Endodermal cell (in vitro differentiated cells): ENCODE data around the gene AHSP. TPM values are rescaled to one million over a fixed set of nuclear protein-coding genes. Genes with fewer than 3 reads are reported as not detected.

Experiments used
- DNase-seq: peaks from one replicate; pipeline ENCODE4 v3.0.0-alpha.2; 2017
- H3K27ac ChIP-seq: 2 replicates; pipeline ENCODE4 v1.5.1; 2013; ENCODE audit warnings: mild to moderate bottlenecking, low read depth, low read length, moderate library complexity
- H3K27me3 ChIP-seq: 2 replicates; pipeline ENCODE4 v1.6.1; 2013; ENCODE audit warnings: mild to moderate bottlenecking, low read length, moderate library complexity; ENCODE audit not compliant: insufficient read depth, control insufficient read depth, poor library complexity, severe bottlenecking
- H3K36me3 ChIP-seq: 2 replicates; pipeline ENCODE4 v1.7.0; 2013; ENCODE audit warnings: mild to moderate bottlenecking, low read length, moderate library complexity; ENCODE audit not compliant: control insufficient read depth, insufficient read depth
- H3K4me1 ChIP-seq: one replicate; pipeline ENCODE4 v1.7.0; 2013; ENCODE audit warnings: low read length; ENCODE audit not compliant: control insufficient read depth, insufficient read depth
- H3K4me3 ChIP-seq: 2 replicates; pipeline ENCODE4 v1.5.1; 2013; ENCODE audit warnings: mild to moderate bottlenecking, low read length, moderate library complexity
- H3K9ac ChIP-seq: 2 replicates; pipeline ENCODE4 v1.6.1; 2013; ENCODE audit warnings: mild to moderate bottlenecking, low read length, moderate library complexity; ENCODE audit not compliant: poor library complexity, severe bottlenecking; ENCODE audit errors: extremely low read depth
- H3K9me3 ChIP-seq: 2 replicates; pipeline ENCODE4 v1.6.1; 2013; ENCODE audit warnings: mild to moderate bottlenecking, low read length, moderate library complexity; ENCODE audit not compliant: control insufficient read depth
- H3K27ac Mint-ChIP-seq: 2 replicates; pipeline ENCODE4 v1.8.0; 2020; ENCODE audit warnings: mixed read lengths
- H3K27me3 Mint-ChIP-seq: 2 replicates; pipeline ENCODE4 v1.8.0; 2021; ENCODE audit warnings: mild to moderate bottlenecking, mixed read lengths; ENCODE audit not compliant: insufficient read depth
- H3K36me3 Mint-ChIP-seq: 2 replicates; pipeline ENCODE4 v1.8.0; 2020; ENCODE audit warnings: low read depth, mixed read lengths
- H3K4me1 Mint-ChIP-seq: 2 replicates; pipeline ENCODE4 v1.8.0; 2020; ENCODE audit warnings: mixed read lengths
- H3K4me3 Mint-ChIP-seq: 2 replicates; pipeline ENCODE4 v1.8.0; 2020; ENCODE audit warnings: mild to moderate bottlenecking, moderate library complexity, mixed read lengths
- H3K9me3 Mint-ChIP-seq: 2 replicates; pipeline ENCODE4 v1.8.0; 2020; ENCODE audit warnings: mild to moderate bottlenecking, mixed read lengths
- CTCF ChIP-seq: fragments of 200-600 bp; sonication (generic); conservative IDR thresholded peaks from 2 replicates; pipeline ENCODE4 v1.5.0; 2021; ENCODE audit warnings: antibody characterized with exemption, mild to moderate bottlenecking
- WGBS, 2 experiments: methylation state at CpG; one replicate each; pipeline versions ENCODE4 v1.1.5 to v1.1.7; 2013; ENCODE audit warnings: missing lambda C conversion rate in 2 of 2, mixed read lengths in 1 of 2; ENCODE audit not compliant: insufficient coverage in 1 of 2, insufficient read length in 1 of 2; 5-methylcytosine and 5-hydroxymethylcytosine counted together
- total RNA-seq, 2 donors: library from RNA; stranded (reverse); fragmentation: NEBNext Ultra II Directional in 1 of 2; extraction: Animal tissue kit (Norgen Biotek cat#: 25700) in 1 of 2; gene quantifications; 2 replicates in 1 of 2; 3 replicates in 1 of 2; pipeline ENCODE4 v1.2.1, GENCODE V29; 2021

Gene AHSP
- total RNA-seq, 2 donors from 2014 or later: not detected

DNA sequence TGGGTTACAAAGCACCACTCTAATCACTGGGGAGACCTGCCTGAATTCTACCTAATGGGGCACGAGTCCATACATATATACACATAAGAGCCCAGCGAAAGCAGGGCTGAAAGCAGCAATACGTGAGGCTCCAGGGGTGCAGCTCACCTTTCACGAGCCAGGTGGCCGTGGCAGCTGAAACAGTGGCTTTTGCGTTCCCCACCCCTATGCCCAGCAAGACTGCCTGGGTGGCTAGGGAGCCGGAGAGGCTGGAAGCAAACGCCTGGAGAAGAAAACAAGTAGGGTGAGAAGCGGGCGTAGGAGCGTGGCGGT lies 20.1 kb upstream of the AHSP start:
- Histone ChIP-seq H3K27me3 (no peaks in the 10 kb centered on the region), H3K9me3 (no peaks in the 10 kb centered on the region), H3K36me3 (peaks cover 3% of the 10 kb centered on the region), H3K4me1 (no peaks in the 10 kb centered on the region), H3K9ac (peak overlapping the region; percentile 99), H3K27ac (peak overlapping the region; percentile 90), H3K4me3 (peak overlapping the region; percentile 97)
- peaks cover 13% of the 10 kb centered on the region for H3K27me3 Mint-ChIP-seq
- H3K4me3 Mint-ChIP-seq: peak overlapping the region; percentile 86
- peaks cover 17% of the 10 kb centered on the region for H3K4me1 Mint-ChIP-seq
- H3K36me3 Mint-ChIP-seq: no peaks in the 10 kb centered on the region
- no peak for TF ChIP-seq CTCF
- 4 to 5% methylated on average over 4 to 12 of the region's 12 CpGs for WGBS, 2 experiments
- H3K27ac Mint-ChIP-seq: peak overlapping the region; percentile 92
- H3K9me3 Mint-ChIP-seq: no peaks in the 10 kb centered on the region
- DNase-seq: no peak

- H3K36me3 Mint-ChIP-seq: no peaks in the 10 kb centered on the region
- TF ChIP-seq CTCF: no peak
- no peaks in the 10 kb centered on the region for H3K9me3 Mint-ChIP-seq
- H3K4me1 ChIP-seq: no peaks in the 10 kb centered on the region
- peak within 1 kb of the TSS; percentile 97 for H3K4me3 ChIP-seq
- peak within 1 kb of the TSS; percentile 99 for H3K9ac ChIP-seq
- H3K36me3 ChIP-seq: peaks cover 3% of the 10 kb centered on the region
- DNase-seq: peak; percentile 97
- peaks cover 19% of the 10 kb centered on the region for H3K27me3 Mint-ChIP-seq
- 0% methylated on average over 31 to 65 of the region's 65 CpGs for WGBS, 2 experiments
- H3K27ac Mint-ChIP-seq: peak within 1 kb of the TSS; percentile 96
- H3K27ac ChIP-seq: peak within 1 kb of the TSS; percentile 90
- no peaks in the 10 kb centered on the region for H3K27me3 ChIP-seq
- peak within 1 kb of the TSS; percentile 86 for H3K4me3 Mint-ChIP-seq
- H3K4me1 Mint-ChIP-seq: peaks cover 17% of the 10 kb centered on the region
- no peaks in the 10 kb centered on the region for H3K9me3 ChIP-seq
Measured at GRCh38 chr16:31507929-31508705, 19.6 kb upstream of the AHSP start, which contains the start of gene RUSF1. Gene RUSF1, minus strand, starts transcription at chr16:31508391. Its CDS starts 18 bp downstream, at chr16:31508373.

DNA sequence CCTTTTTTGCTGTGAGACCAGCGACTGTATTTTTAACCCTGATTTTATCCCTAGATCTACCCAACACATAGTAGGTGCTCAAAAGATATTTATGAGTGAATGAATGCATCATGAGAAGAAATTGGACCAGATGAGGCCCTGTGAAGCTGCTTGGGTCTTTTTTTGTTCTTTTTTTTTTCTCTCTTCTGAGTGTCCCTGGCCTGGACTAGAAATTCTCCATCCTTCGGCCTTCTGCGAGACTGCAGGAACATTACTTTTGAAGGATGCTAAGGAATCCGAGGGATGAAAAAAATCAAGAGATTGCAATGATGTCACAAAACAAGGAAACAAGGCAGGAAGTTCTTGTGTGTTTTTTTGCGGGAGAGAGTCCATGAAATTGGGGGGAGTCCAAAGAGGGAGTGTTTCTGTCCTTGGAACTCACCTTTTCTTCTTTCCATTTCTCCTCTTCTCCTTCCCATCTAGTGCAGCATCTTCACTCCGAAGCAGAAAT lies 18.9 kb upstream of the AHSP start:
- Histone ChIP-seq H3K27me3 (no peaks in the 10 kb centered on the region), H3K9me3 (no peaks in the 10 kb centered on the region), H3K4me3 (peak overlapping the region; percentile 97), H3K36me3 (peaks cover 3% of the 10 kb centered on the region), H3K27ac (peak overlapping the region; percentile 61), H3K9ac (peak overlapping the region; percentile 99), H3K4me1 (no peaks in the 10 kb centered on the region)
- peaks cover 19% of the 10 kb centered on the region for H3K27me3 Mint-ChIP-seq
- H3K9me3 Mint-ChIP-seq: no peaks in the 10 kb centered on the region
- no peaks in the 10 kb centered on the region for H3K36me3 Mint-ChIP-seq
- H3K4me1 Mint-ChIP-seq: peaks cover 17% of the 10 kb centered on the region
- H3K4me3 Mint-ChIP-seq: peak overlapping the region; percentile 86
- TF ChIP-seq CTCF: no peak
- 64 to 65% methylated on average over 5 to 6 of the region's 6 CpGs for WGBS, 2 experiments
- H3K27ac Mint-ChIP-seq: peak overlapping the region; percentile 96
- DNase-seq: no peak
